ENCODE measurements around the gene CD82.

GRCh38 chr11:44597358-44598012 is 32.0 kb downstream of the CD82 start:
- TF ChIP-seq EZH2phosphoT487 (IDR thresholded peaks at IDR 0.05; ENCODE audit: insufficient read depth, low read depth) (no peak), EZH2 (IDR thresholded peaks at IDR 0.05; ENCODE audit: insufficient read depth, poor library complexity, severe bottlenecking) (no peak)

Data from GM23248 (cell line).